ENCODE data around the gene HMGCLL1.

Gene HMGCLL1

DNA sequence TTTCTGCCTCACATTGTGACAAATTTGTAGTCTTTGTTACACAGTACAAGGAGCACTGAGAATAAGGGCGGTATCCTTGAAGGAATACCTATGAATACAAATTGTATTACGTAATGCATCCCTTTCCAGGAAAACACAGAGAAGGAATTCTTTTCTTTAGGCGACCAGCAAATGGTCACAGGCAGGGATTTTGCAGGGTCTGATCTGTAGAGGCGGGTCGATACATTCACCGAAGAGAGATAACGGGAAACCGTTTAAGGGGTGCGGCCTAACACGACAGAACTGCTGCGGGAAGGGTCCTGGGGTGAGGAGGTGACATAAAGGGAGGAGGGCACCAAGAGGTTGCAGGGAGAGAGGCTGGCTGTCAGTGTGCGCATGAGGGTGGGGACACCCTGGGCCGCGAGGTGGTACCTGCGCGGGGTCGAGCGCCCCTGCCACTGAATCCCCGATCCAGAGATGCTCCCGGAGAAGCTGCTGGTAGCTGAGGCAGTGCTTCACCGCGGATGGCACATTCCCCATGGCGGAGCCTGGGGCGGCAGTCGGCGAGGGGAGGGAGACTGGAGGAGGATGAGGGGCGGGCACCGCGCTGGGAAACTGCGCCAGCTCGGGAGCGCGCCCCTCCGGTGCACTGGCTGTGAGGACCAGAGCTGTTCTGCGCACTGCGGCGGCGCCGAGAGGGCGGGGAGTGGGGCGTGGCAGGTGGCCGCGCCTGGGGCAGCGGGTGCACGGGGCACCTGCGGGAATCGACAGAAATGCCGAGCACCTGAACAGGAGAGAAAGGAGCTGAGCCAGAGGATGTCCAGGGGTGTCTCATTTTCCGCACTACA, at the start of gene HMGCLL1:
HMGCLL1 (minus strand) TSS at position 656 of the 827 bp plus-strand sequence; CDS start at position 519, 137 bp downstream.
- TF ChIP-seq CTCF (IDR thresholded peaks at IDR 0.05) = no peak

DNA sequence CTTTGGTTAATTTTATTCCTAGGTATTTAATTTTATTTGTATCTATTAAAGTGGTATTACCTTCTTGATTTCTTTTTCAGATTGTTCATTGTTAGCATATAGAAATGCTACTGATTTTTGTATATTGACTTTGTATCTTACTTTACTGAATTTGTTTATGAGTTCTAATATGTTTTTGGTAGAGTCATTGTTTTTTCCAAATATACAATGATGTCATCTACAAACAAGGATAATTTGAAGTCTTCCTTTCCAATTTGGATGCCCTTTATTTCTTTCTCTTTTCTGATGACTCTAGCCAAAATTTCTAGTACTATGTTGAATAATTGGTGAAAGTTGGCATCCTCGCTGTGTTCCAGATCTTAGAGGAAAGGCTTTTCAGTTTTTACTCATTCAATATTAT, 43.0 kb upstream of the HMGCLL1 start:
- no peak for TF ChIP-seq CTCF (IDR thresholded peaks at IDR 0.05)

DNA sequence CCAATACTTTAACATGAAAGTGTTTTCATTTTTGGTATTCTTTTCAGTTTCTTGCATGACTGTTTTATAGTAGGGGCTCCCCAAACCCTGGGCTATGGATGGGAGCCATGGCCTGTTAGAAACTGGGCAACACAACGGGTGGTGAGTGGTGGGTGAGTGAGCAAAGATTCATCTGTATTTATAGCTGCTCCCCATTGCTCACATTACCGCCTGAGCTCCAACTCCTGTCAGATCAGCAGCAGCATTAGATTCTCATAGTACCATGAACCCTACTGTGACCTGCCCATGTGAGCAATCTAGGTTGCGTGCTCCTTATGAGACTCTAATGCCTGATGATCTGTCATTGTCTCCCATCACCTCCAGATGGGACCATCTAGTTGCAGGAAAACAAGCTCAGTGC, 42.3 kb upstream of the HMGCLL1 start:
- TF ChIP-seq CTCF (IDR thresholded peaks at IDR 0.05) = no peak

DNA sequence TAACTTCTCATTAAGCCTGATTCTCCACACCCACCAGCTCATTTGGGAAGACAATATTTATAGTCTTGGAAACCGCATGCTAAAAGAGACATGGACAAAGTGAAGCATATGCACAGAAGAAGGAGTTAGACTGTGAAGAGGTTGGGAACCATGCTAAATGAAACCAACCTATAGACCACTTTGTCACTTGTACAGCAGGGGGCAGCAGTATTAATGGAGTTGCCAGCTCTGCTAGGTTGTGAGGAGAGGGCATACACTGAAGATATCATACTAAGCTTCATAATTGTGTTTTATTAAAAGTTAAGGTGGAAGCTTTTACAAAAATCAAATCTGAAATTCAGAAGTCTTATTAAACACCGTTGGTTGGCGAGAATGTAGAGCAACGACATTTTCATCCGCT, 38.3 kb upstream of the HMGCLL1 start:
- TF ChIP-seq CTCF (IDR thresholded peaks at IDR 0.05) = peak; percentile 64

DNA sequence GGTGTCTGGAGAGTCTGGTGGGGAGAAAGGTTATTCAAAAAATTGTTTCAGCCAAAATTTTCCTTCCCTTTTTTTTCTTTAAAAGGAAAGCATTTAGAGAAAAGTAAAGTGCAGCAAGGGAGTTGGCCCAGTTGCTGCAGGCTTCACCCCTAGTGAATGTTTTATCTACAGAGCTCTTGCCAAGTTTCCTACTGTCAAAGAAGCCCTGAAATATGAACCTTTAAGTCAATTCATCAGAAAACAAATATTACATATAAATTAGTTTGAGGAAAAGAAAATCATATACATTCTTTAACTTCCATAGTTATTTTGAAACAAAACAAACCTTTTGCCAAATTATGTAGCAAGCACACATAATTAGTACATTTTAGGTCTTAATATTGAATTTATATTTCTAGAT, 25.0 kb upstream of the HMGCLL1 start:
- no peak for TF ChIP-seq CTCF (IDR thresholded peaks at IDR 0.05)

DNA sequence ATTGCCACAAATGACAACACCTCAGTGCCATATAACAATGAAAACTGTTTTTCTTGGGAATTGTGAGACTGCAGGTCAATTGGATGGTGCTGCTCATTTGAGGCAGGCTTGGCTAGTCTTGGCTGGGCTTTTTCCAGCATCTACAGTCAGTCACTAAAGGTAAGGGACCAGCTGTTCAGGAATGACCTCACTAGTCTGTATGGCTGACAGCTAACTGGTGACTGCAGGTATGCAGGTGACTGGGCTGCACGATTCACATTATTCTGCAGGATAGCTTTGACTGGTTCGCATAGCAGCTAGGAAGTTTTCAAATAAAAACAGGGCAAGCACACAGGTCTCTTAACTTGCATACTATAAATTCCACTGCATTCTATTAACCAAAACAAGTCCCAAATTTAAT, 22.1 kb upstream of the HMGCLL1 start:
- no peak for TF ChIP-seq CTCF (IDR thresholded peaks at IDR 0.05)

DNA sequence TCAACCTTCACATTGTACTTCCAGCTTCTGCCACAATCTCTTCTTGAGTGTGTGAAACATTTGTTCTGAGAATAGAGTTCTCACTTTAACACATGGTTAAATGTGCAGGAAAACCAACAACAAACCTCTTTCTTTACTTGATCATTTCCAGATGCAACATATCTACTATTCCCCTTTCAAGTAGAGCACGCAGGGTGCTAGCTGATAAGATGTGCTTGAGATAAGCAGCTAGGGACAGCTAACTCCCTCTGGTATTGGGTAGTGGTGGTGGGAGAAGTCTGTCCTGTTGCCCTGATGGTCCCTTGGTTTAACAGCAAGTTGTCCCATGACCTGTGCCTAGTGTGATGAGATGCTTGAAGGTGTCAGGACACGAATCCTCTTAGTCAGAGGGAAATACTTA, 15.4 kb upstream of the HMGCLL1 start:
- TF ChIP-seq CTCF (IDR thresholded peaks at IDR 0.05) = no peak
